ENCODE results near the gene ARAF.

- TF ChIP-seq CTCF (IDR thresholded peaks at IDR 0.05) (no peak), POLR2A (IDR thresholded peaks at IDR 0.05) (no peak)
These were observed 13.7 kb downstream of the ARAF start for GRCh38 chrX:47574547-47575301.
